MM.1S (cell line): ENCODE results near the gene ZNF618.

Source experiments
- EZH2 ChIP-seq: fragments of 300-600 bp; sonication (generic); optimal IDR thresholded peaks from 2 replicates; pipeline ENCODE3; 2017; ENCODE audit warnings: low read depth, mild to moderate bottlenecking, antibody characterized with exemption, low read length, mixed read lengths
- EZH2phosphoT487 ChIP-seq: fragments of 300-600 bp; sonication (generic); IDR thresholded peaks from 2 replicates; pipeline ENCODE4 v1.6.1; 2018; ENCODE audit warnings: antibody characterized with exemption, low read length
- TF ChIP-seq, protein P1 (sequence below): fragments of 300-600 bp; sonication (generic); IDR thresholded peaks from 2 replicates; pipeline ENCODE4 v1.5.1; 2016; ENCODE audit warnings: antibody characterized with exemption, low read length, mixed read lengths

DNA sequence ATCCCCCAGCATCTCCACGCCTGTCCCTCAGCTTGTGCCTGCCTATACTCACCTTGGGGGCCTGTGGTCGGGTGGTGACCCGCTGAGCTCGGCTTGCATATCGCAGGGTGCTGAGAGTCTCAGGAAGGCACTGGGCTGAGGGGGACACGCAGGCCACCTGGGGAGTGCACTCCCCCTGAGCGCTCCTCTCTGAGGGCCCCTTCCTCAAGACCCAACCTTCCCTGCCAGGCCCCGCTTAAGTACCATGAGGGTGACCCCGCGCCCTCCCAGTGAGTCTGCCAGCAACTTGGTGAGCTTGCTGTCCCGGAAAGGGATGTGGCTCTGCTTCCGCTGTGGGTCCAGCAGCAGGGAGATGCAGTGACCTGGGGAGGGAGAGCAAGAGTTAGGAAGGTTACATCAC is 218.9 kb downstream of the ZNF618 start:
- TF ChIP-seq EZH2, result no peak
- TF ChIP-seq, protein P1, sequence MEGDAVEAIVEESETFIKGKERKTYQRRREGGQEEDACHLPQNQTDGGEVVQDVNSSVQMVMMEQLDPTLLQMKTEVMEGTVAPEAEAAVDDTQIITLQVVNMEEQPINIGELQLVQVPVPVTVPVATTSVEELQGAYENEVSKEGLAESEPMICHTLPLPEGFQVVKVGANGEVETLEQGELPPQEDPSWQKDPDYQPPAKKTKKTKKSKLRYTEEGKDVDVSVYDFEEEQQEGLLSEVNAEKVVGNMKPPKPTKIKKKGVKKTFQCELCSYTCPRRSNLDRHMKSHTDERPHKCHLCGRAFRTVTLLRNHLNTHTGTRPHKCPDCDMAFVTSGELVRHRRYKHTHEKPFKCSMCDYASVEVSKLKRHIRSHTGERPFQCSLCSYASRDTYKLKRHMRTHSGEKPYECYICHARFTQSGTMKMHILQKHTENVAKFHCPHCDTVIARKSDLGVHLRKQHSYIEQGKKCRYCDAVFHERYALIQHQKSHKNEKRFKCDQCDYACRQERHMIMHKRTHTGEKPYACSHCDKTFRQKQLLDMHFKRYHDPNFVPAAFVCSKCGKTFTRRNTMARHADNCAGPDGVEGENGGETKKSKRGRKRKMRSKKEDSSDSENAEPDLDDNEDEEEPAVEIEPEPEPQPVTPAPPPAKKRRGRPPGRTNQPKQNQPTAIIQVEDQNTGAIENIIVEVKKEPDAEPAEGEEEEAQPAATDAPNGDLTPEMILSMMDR, result no peak
- no peak for TF ChIP-seq EZH2phosphoT487
